HepG2 (cell line): ENCODE results near the gene CCDC142. TPM values are rescaled to one million over a fixed set of nuclear protein-coding genes. Genes with fewer than 3 reads are reported as not detected.

Experiments
- ATAC-seq: fragments of 200-7000 bp; cut with Tn5 transposase; 3 replicates; pipeline ENCODE4 v1.9.1; 2020; ENCODE audit warnings: mild to moderate bottlenecking, moderate library complexity
- BruUV-seq: library from RNA; stranded (reverse); fragments of 400-500 nt; replicated peaks from 2 replicates; lab custom pipeline; 2021; lab: Mats Ljungman, UMichigan
- CTCF ChIA-PET: fragments of 300-600 bp; formaldehyde crosslinking; extraction: SDS; loops from one replicate; lab custom pipeline; 2021; ENCODE audit warnings: low total read pairs, inconsistent platforms, low intra/inter-chr PET ratio; lab: Yijun Ruan, JAX
- POLR2A ChIA-PET: fragments of 350-600 bp; sonication (Branson Sonifier 250); formaldehyde crosslinking; loops from one replicate; lab custom pipeline; 2020; ENCODE audit warnings: antibody characterized with exemption, inconsistent platforms; lab: Yijun Ruan, JAX
- DNase-seq: peaks from one replicate; pipeline ENCODE4 v3.0.0-alpha.2; 2015; ENCODE audit warnings: low spot score
- FAIRE-seq: peaks from 3 replicates; lab custom pipeline; 2011; peaks lifted over from hg19 to GRCh38; lab: Jason Lieb, UNC
- H2AFZ ChIP-seq: one replicate; pipeline ENCODE4 v1.6.1; 2011; ENCODE audit warnings: low read length, inconsistent platforms
- H3K27ac ChIP-seq: fragments of 300-600 bp; 3 replicates; pipeline ENCODE4 v1.8.0; 2011; ENCODE audit warnings: mixed run types, mild to moderate bottlenecking, mixed read lengths, low read length, inconsistent platforms; ENCODE audit not compliant: insufficient read depth; ENCODE audit errors: extremely low read length
- H3K27me3 ChIP-seq, 2 experiments: fragments of 200-600 bp in 1 of 2; 2 replicates in 1 of 2; 3 replicates in 1 of 2; pipeline versions ENCODE4 v1.6.0 to v1.8.0; 2011; ENCODE audit warnings: low read length in 2 of 2, mild to moderate bottlenecking in 2 of 2, moderate library complexity in 2 of 2, inconsistent platforms in 1 of 2; ENCODE audit not compliant: insufficient read depth in 2 of 2, control insufficient read depth in 1 of 2
- H3K36me3 ChIP-seq, 2 experiments: fragments of 200-600 bp in 1 of 2; replicated peaks in 1 of 2; 2 replicates in 1 of 2; 3 replicates in 1 of 2; pipeline versions ENCODE4 v1.5.1 to v1.8.0; 2011; ENCODE audit warnings: low read length in 2 of 2, inconsistent platforms in 1 of 2; ENCODE audit not compliant: insufficient read depth in 2 of 2, control insufficient read depth in 1 of 2
- H3K4me1 ChIP-seq: 2 replicates; pipeline ENCODE4 v1.5.1; 2012; ENCODE audit warnings: low read length, inconsistent platforms; ENCODE audit not compliant: insufficient read depth
- H3K4me2 ChIP-seq: 2 replicates; pipeline ENCODE4 v1.6.0; 2011; ENCODE audit warnings: low read depth, low read length, inconsistent platforms
- H3K4me3 ChIP-seq, 3 experiments: fragments of 200-600 bp in 1 of 3; sonication (generic), shearing (Covaris generic) in 1 of 3; replicated peaks in 1 of 3; 2 replicates each; pipeline ENCODE4 v1.5.1; 2011 to 2016; ENCODE audit warnings: low read length in 3 of 3, inconsistent platforms in 2 of 3, low read depth in 2 of 3, mild to moderate bottlenecking in 2 of 3, control low read depth in 1 of 3, mixed read lengths in 1 of 3; ENCODE audit not compliant: insufficient read depth in 1 of 3
- H3K79me2 ChIP-seq: one replicate; pipeline ENCODE4 v1.6.1; 2011; ENCODE audit warnings: low read length, inconsistent platforms; ENCODE audit not compliant: insufficient read depth
- H3K9ac ChIP-seq: 2 replicates; pipeline ENCODE4 v1.6.0; 2011; ENCODE audit warnings: mild to moderate bottlenecking, low read depth, low read length, inconsistent platforms; ENCODE audit not compliant: insufficient read depth
- H3K9me3 ChIP-seq: 2 replicates; pipeline ENCODE4 v1.5.1; 2012; ENCODE audit warnings: mild to moderate bottlenecking, low read length
- H4K20me1 ChIP-seq: 2 replicates; pipeline ENCODE4 v1.6.0; 2011; ENCODE audit warnings: inconsistent platforms, mild to moderate bottlenecking, low read length, moderate library complexity; ENCODE audit not compliant: insufficient read depth
- HNF4A ChIP-seq: sonication (generic); formaldehyde crosslinking; IDR thresholded peaks from 2 replicates; pipeline ENCODE4 v1.4.0; 2020; ENCODE audit warnings: missing genetic modification reagents
- ISL2 ChIP-seq: sonication (generic); formaldehyde crosslinking; IDR thresholded peaks from 2 replicates; pipeline ENCODE4 v1.5.0; 2020; ENCODE audit warnings: missing genetic modification reagents
- MAF1 ChIP-seq: sonication (generic); formaldehyde crosslinking; IDR thresholded peaks from 2 replicates; pipeline ENCODE4 v1.5.0; 2020; ENCODE audit warnings: missing genetic modification reagents, borderline replicate concordance
- MXI1 ChIP-seq: IDR thresholded peaks from 3 replicates; pipeline ENCODE4 v1.6.1; 2012; ENCODE audit warnings: low read depth, low read length, inconsistent platforms, borderline replicate concordance
- NFIB ChIP-seq: sonication (generic); formaldehyde crosslinking; IDR thresholded peaks from 2 replicates; pipeline ENCODE4 v1.9.0; 2021; ENCODE audit warnings: missing genetic modification reagents, mild to moderate bottlenecking, borderline replicate concordance
- SATB2 ChIP-seq: sonication (generic); formaldehyde crosslinking; IDR thresholded peaks from 2 replicates; pipeline ENCODE4 v1.5.0; 2020; ENCODE audit warnings: missing genetic modification reagents
- SMAD1 ChIP-seq: sonication (generic); formaldehyde crosslinking; IDR thresholded peaks from 2 replicates; pipeline ENCODE4 v1.4.0; 2020; ENCODE audit warnings: missing genetic modification reagents, low read depth, mild to moderate bottlenecking, borderline replicate concordance
- SMAD3 ChIP-seq: sonication (generic); formaldehyde crosslinking; IDR thresholded peaks from 2 replicates; pipeline ENCODE4 v1.4.0; 2020; ENCODE audit warnings: missing genetic modification reagents
- SOX5 ChIP-seq: IDR thresholded peaks from 2 replicates; pipeline ENCODE4 v1.6.1; 2016; ENCODE audit warnings: borderline replicate concordance
- TMF1 ChIP-seq: sonication (generic); formaldehyde crosslinking; IDR thresholded peaks from 2 replicates; pipeline ENCODE4 v1.8.1; 2022; ENCODE audit warnings: low read depth, missing genetic modification reagents
- ZFYVE20 ChIP-seq: sonication (generic); formaldehyde crosslinking; IDR thresholded peaks from 2 replicates; pipeline ENCODE4 v1.8.0; 2023; ENCODE audit warnings: low read depth, mild to moderate bottlenecking, moderate library complexity, missing genetic modification reagents, borderline replicate concordance
- ZNF256 ChIP-seq: sonication (generic); formaldehyde crosslinking; conservative IDR thresholded peaks from 2 replicates; pipeline ENCODE4 v1.4.0; 2020; ENCODE audit warnings: missing genetic modification reagents
- ZNF331 ChIP-seq: sonication (generic); formaldehyde crosslinking; IDR thresholded peaks from 2 replicates; pipeline ENCODE4 v1.4.0; 2020; ENCODE audit warnings: missing genetic modification reagents
- ZNF550 ChIP-seq: sonication (generic); formaldehyde crosslinking; IDR thresholded peaks from 2 replicates; pipeline ENCODE4 v1.4.0; 2020; ENCODE audit warnings: mild to moderate bottlenecking, missing genetic modification reagents, borderline replicate concordance
- ZNF589 ChIP-seq: sonication (generic); formaldehyde crosslinking; conservative IDR thresholded peaks from 2 replicates; pipeline ENCODE4 v1.8.0; 2022; ENCODE audit warnings: mild to moderate bottlenecking, moderate library complexity, missing genetic modification reagents
- ZNF652 ChIP-seq: IDR thresholded peaks from 2 replicates; pipeline ENCODE4 v1.6.1; 2016; ENCODE audit warnings: low read depth, borderline replicate concordance
- ZNF660 ChIP-seq: sonication (generic); formaldehyde crosslinking; IDR thresholded peaks from 2 replicates; pipeline ENCODE4 v1.5.1; 2020; ENCODE audit warnings: mild to moderate bottlenecking, low read depth, missing genetic modification reagents, borderline replicate concordance
- ZSCAN22 ChIP-seq: sonication (generic); formaldehyde crosslinking; IDR thresholded peaks from 2 replicates; pipeline ENCODE4 v1.4.0; 2020; ENCODE audit warnings: mild to moderate bottlenecking, missing genetic modification reagents
- WGBS: methylation state at CpG from one replicate; pipeline ENCODE4 v1.1.6; 2017; ENCODE audit warnings: low lambda C conversion rate; 5-methylcytosine and 5-hydroxymethylcytosine counted together
- in situ Hi-C: cut with HindIII; loops from 2 replicates; pipeline ENCODE4 v1.10.0; 2017; ENCODE audit warnings: low pct_unique_long_range_greater_than_20kb; ENCODE audit not compliant: extremely low pct_ligation_motif_present
- intact Hi-C: fragments of 100-400 bp; cut with micrococcal nuclease; formaldehyde crosslinking; loops from one replicate; pipeline ENCODE4 v1.10.0; 2022; ENCODE audit not compliant: unreplicated experiment
- polyA plus RNA-seq, 8 experiments: library from polyadenylated mRNA; depleted of rRNA in 3 of 8; stranded (reverse) in 7 of 8; unstranded in 1 of 8; fragments of >200 nt; fragmentation: Illumina TruSeq in 4 of 8; extraction: Trizol in 4 of 8; gene quantifications; 2 replicates each; pipeline versions ENCODE4 v1.2.1 to v1.2.3, GENCODE V29; 2011 to 2016; ENCODE audit warnings: low read depth in 4 of 8, missing spikeins in 1 of 8, mixed read lengths in 1 of 8; ENCODE audit not compliant: insufficient read depth in 1 of 8
- total RNA-seq, 5 experiments: library from RNA; depleted of rRNA; stranded (reverse); fragments of >200 nt; fragmentation: Illumina TruSeq; extraction: Trizol; gene quantifications; 2 replicates each; pipeline ENCODE4 v1.2.3, GENCODE V29; 2016; ENCODE audit warnings: low read depth in 1 of 5
- TF ChIP-seq, protein P1 (sequence below): sonication (generic); formaldehyde crosslinking; IDR thresholded peaks from 2 replicates; pipeline ENCODE4 v1.5.1; 2020; ENCODE audit warnings: missing genetic modification reagents, mild to moderate bottlenecking, borderline replicate concordance
- TF ChIP-seq, protein P2 (sequence below), 2 experiments: fragments of 450-650 bp in 1 of 2; sonication (generic) in 1 of 2; formaldehyde crosslinking; IDR thresholded peaks; 2 replicates each; pipeline versions ENCODE4 v1.5.0 to v1.8.0; 2020 to 2022; ENCODE audit warnings: mild to moderate bottlenecking in 1 of 2, missing genetic modification reagents in 1 of 2
- TF ChIP-seq, protein P3 (sequence below): sonication (generic); formaldehyde crosslinking; IDR thresholded peaks from 2 replicates; pipeline ENCODE4 v1.5.0; 2020; ENCODE audit warnings: missing genetic modification reagents

Gene CCDC142
- total and polyA plus RNA-seq, 2 of the 13 experiments (the other 11 are each of a cell fraction or from before 2014, with no cell fraction given), result 14.7 to 30.4 TPM

DNA sequence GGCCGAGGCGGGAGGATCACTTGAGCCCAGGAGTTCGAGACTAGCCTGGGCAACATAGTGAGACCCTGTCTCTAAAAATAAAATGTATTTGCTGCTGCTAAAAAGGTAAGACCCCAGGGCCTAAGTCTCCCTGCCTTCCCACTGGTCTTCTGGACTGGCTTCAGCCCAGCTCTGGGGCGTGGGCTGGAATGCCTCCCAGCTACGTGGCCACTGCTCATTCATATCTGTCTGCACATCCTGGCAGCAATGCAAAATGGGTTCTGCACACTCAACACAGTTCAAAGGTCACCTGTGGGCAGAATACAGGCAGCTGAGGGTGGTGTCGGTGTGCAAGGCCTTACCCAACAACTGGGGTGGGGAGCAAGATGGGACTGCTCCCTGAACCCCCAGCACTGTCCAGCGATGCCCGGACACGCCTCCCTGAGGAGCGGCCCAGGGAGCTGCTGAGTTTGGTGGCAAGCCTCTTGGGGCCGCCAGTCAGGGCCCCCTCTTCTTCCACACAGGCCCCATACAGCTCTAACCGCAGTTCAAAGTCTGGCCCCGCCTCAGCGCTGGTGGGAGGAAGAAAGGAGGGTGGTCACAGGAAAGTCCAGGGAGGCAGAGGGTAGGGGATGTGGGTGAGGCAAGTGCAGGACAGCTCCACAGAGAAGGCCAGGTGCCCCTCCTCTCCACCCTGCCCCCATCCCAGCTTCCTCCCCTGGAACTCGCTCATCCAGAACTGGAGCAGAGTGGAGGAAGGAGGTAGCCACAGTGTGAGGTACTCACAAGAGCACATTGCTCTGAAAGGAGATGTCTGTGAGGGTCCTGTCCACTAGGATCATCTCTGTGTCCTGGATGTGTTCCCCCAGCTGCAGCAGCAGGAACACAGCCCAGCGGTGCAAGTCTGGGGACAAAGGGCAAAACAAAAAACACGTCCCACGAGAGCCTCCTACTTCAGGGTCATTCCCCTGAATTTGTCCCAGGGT, 53.0 kb downstream of the CCDC142 start:
- peak; percentile 96 for FAIRE-seq
- Histone ChIP-seq H3K79me2 (peaks cover 20% of the 10 kb centered on the region), H3K36me3 (peaks cover 43 to 77% of the 10 kb centered on the region in 2 experiments), H3K27me3 (no peaks in the 10 kb centered on the region), H3K9me3 (no peaks in the 10 kb centered on the region), H4K20me1 (peaks cover 21% of the 10 kb centered on the region; the same call in 1 of the 2 replicates), H3K27ac (peak overlapping the region; percentile 80), H3K4me2 (peak overlapping the region; percentile 67), H2AFZ (no peak overlapping the region), H3K4me1 (peaks cover 79% of the 10 kb centered on the region), H3K9ac (peak overlapping the region; percentile 51), H3K4me3 (peak overlapping the region in 1 of 3 experiments; percentile 41; a peak in 2 of 6 replicates)
- POLR2A ChIA-PET, result interaction anchor here (0.6 to 9.5 kb wide), 26 partner anchors 9 to 309 kb away, joined by 3 to 272 read pairs (median 7); partner anchors contain the start of genes AUP1, C2orf81, CCDC142 and DQX1
- BruUV-seq, result no TSS peak
- ATAC-seq, result peak; percentile 79
- CTCF ChIA-PET, result no interaction called here
- intact Hi-C loops, result loop anchor here (1.0 kb wide), 1 partner anchor 11 kb away; no protein-coding TSS in a partner anchor
- in situ Hi-C loops, result no loop called here
- peak; percentile 95 for DNase-seq
- WGBS, result 22% methylated on average over 17 of the region's 18 CpGs
- TF ChIP-seq ZNF589 (CRISPR knock-in tag) (peak; percentile 76), NFIB (CRISPR knock-in tag) (no peak), MAF1 (CRISPR knock-in tag) (no peak), MXI1 (no peak), SMAD3 (CRISPR knock-in tag) (no peak), SOX5 (peak; percentile 64), ZNF331 (CRISPR knock-in tag) (peak; percentile 57), ZSCAN22 (CRISPR knock-in tag) (no peak), SMAD1 (peak; percentile 73), TMF1 (CRISPR knock-in tag) (peak; percentile 45; the same call in 1 of the 2 replicates), ZFYVE20 (CRISPR knock-in tag) (no peak), ZNF660 (CRISPR knock-in tag) (no peak), ZNF550 (CRISPR knock-in tag) (no peak), HNF4A (CRISPR knock-in tag) (peak; percentile 97), ZNF652 (CRISPR knock-in tag) (peak; percentile 37; the same call in 1 of the 2 replicates), ZNF256 (CRISPR knock-in tag) (no peak), SATB2 (CRISPR knock-in tag) (no peak), ISL2 (CRISPR knock-in tag) (peak; percentile 33; the same call in 1 of the 2 replicates)
- TF ChIP-seq, protein P1, sequence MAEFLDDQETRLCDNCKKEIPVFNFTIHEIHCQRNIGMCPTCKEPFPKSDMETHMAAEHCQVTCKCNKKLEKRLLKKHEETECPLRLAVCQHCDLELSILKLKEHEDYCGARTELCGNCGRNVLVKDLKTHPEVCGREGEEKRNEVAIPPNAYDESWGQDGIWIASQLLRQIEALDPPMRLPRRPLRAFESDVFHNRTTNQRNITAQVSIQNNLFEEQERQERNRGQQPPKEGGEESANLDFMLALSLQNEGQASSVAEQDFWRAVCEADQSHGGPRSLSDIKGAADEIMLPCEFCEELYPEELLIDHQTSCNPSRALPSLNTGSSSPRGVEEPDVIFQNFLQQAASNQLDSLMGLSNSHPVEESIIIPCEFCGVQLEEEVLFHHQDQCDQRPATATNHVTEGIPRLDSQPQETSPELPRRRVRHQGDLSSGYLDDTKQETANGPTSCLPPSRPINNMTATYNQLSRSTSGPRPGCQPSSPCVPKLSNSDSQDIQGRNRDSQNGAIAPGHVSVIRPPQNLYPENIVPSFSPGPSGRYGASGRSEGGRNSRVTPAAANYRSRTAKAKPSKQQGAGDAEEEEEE (CRISPR knock-in tag), result no peak
- TF ChIP-seq, protein P2, sequence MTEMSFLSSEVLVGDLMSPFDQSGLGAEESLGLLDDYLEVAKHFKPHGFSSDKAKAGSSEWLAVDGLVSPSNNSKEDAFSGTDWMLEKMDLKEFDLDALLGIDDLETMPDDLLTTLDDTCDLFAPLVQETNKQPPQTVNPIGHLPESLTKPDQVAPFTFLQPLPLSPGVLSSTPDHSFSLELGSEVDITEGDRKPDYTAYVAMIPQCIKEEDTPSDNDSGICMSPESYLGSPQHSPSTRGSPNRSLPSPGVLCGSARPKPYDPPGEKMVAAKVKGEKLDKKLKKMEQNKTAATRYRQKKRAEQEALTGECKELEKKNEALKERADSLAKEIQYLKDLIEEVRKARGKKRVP (CRISPR knock-in tag; IDR thresholded peaks at IDR 0.05), result peak; percentile 33 to 51; a peak in 2 of 4 replicates
- TF ChIP-seq, protein P3, sequence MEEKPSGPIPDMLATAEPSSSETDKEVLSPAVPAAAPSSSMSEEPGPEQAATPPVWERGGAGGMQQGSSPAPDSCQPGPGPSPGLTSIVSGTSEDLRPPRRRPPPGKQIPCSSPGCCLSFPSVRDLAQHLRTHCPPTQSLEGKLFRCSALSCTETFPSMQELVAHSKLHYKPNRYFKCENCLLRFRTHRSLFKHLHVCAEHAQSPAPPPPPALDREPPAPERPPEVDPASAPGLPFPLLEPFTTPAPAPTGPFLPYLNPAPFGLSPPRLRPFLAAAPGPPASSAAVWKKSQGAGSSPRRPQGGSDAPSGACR (CRISPR knock-in tag), result no peak; the same call in 1 of the 2 replicates
